ENCODE results near the gene RNF38.

DNA sequence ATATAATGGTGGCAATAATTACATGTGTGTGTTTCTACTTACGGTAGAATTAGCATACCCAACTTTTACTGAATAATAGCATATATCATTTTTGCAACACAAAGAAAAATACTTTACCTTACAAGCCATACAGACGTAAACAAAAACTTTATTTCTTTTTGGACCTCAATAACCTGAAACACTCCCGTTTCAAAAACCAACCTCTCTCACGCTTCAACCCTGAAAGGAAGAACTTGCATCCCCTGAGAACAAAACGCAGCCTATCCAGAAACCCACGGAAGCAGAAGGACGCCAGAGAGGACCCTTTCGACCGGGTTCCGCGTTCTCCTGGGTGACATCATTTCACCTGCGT lies at the start of gene RNF38:
- TF ChIP-seq, protein P1, sequence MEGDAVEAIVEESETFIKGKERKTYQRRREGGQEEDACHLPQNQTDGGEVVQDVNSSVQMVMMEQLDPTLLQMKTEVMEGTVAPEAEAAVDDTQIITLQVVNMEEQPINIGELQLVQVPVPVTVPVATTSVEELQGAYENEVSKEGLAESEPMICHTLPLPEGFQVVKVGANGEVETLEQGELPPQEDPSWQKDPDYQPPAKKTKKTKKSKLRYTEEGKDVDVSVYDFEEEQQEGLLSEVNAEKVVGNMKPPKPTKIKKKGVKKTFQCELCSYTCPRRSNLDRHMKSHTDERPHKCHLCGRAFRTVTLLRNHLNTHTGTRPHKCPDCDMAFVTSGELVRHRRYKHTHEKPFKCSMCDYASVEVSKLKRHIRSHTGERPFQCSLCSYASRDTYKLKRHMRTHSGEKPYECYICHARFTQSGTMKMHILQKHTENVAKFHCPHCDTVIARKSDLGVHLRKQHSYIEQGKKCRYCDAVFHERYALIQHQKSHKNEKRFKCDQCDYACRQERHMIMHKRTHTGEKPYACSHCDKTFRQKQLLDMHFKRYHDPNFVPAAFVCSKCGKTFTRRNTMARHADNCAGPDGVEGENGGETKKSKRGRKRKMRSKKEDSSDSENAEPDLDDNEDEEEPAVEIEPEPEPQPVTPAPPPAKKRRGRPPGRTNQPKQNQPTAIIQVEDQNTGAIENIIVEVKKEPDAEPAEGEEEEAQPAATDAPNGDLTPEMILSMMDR (IDR thresholded peaks at IDR 0.05), result no peak
- no peak for TF ChIP-seq POLR2A (IDR thresholded peaks at IDR 0.05)
